OCI-LY1 (cell line): ENCODE data around the gene GSE1.

Source experiments
- H2AFZ ChIP-seq: fragments of 200-600 bp; sonication (generic), shearing (Covaris generic); 2 replicates; pipeline ENCODE4 v1.6.0; 2014; ENCODE audit warnings: antibody characterized with exemption, mild to moderate bottlenecking, low read length
- H3F3A ChIP-seq: fragments of 200-600 bp; sonication (generic), shearing (Covaris generic); 2 replicates; pipeline ENCODE4 v1.6.0; 2014; ENCODE audit warnings: mild to moderate bottlenecking, antibody characterized with exemption, low read length, moderate library complexity; ENCODE audit not compliant: insufficient read depth
- H3K27ac ChIP-seq: fragments of 200-600 bp; sonication (generic); 2 replicates; pipeline ENCODE4 v1.5.1; 2014; ENCODE audit warnings: low read length, mixed run types, mild to moderate bottlenecking, low read depth; ENCODE audit not compliant: poor library complexity, severe bottlenecking
- H3K27me3 ChIP-seq: fragments of 200-600 bp; sonication (generic); 2 replicates; pipeline ENCODE4 v1.6.0; 2014; ENCODE audit warnings: antibody characterized with exemption, mild to moderate bottlenecking, low read length, moderate library complexity; ENCODE audit not compliant: insufficient read depth
- H3K36me3 ChIP-seq: fragments of 200-600 bp; sonication (generic); 2 replicates; pipeline ENCODE4 v1.6.1; 2014; ENCODE audit warnings: mild to moderate bottlenecking, antibody characterized with exemption, low read length, moderate library complexity, mixed read lengths; ENCODE audit not compliant: insufficient read depth
- H3K4me1 ChIP-seq: fragments of 200-600 bp; sonication (generic); 2 replicates; pipeline ENCODE4 v1.5.1; 2014; ENCODE audit warnings: mild to moderate bottlenecking, low read length, moderate library complexity; ENCODE audit not compliant: insufficient read depth, severe bottlenecking
- H3K4me2 ChIP-seq: fragments of 200-600 bp; sonication (generic), shearing (Covaris generic); 2 replicates; pipeline ENCODE4 v1.6.1; 2014; ENCODE audit warnings: low read length
- H3K4me3 ChIP-seq: fragments of 200-600 bp; sonication (generic); 2 replicates; pipeline ENCODE4 v1.5.1; 2014; ENCODE audit warnings: low read length, low read depth, mild to moderate bottlenecking, mixed read lengths; ENCODE audit not compliant: poor library complexity, severe bottlenecking
- H3K79me2 ChIP-seq: fragments of 200-600 bp; shearing (Covaris generic); 2 replicates; pipeline ENCODE4 v1.6.1; 2016; ENCODE audit warnings: mixed run types, low read length, mixed read lengths; ENCODE audit not compliant: insufficient read depth
- H3K9ac ChIP-seq: fragments of 200-600 bp; sonication (generic), shearing (Covaris generic); 2 replicates; pipeline ENCODE4 v1.6.1; 2014; ENCODE audit warnings: mild to moderate bottlenecking, low read length, mixed read lengths
- H3K9me2 ChIP-seq: fragments of 200-600 bp; sonication (generic), shearing (Covaris generic); 2 replicates; pipeline ENCODE4 v1.6.1; 2014; ENCODE audit warnings: low read depth, mild to moderate bottlenecking, low read length, mixed read lengths
- H3K9me3 ChIP-seq: fragments of 200-600 bp; shearing (Covaris generic); 2 replicates; pipeline ENCODE4 v1.6.1; 2014; ENCODE audit warnings: low read length, mixed read lengths
- H4K20me1 ChIP-seq: fragments of 200-600 bp; sonication (generic), shearing (Covaris generic); 2 replicates; pipeline ENCODE4 v1.6.0; 2016; ENCODE audit warnings: mild to moderate bottlenecking, low read length; ENCODE audit not compliant: insufficient read depth
- CTCF ChIP-seq: fragments of 200-600 bp; sonication (generic), shearing (Covaris generic); IDR thresholded peaks from 2 replicates; pipeline ENCODE4 v1.5.1; 2017; ENCODE audit warnings: mild to moderate bottlenecking, antibody characterized with exemption, low read length, moderate library complexity, mixed read lengths
- EZH2 ChIP-seq: fragments of 200-600 bp; sonication (generic), shearing (Covaris generic); IDR thresholded peaks from 2 replicates; pipeline ENCODE4 v1.8.0; 2017; ENCODE audit warnings: borderline replicate concordance, mixed run types, mild to moderate bottlenecking, antibody characterized with exemption, low read length, moderate library complexity, mixed read lengths

Gene GSE1

GRCh38 chr16:85656351-85657266 is 43.5 kb downstream of the GSE1 start:
- Histone ChIP-seq H2AFZ (no peak overlapping the region), H3F3A (no peaks in the 10 kb centered on the region), H3K4me3 (no peak overlapping the region), H3K27ac (no peak overlapping the region), H4K20me1 (no peaks in the 10 kb centered on the region), H3K36me3 (peaks cover 85% of the 10 kb centered on the region), H3K9me2 (no peaks in the 10 kb centered on the region), H3K4me2 (no peak overlapping the region), H3K27me3 (no peaks in the 10 kb centered on the region), H3K9me3 (no peaks in the 10 kb centered on the region), H3K9ac (no peak overlapping the region), H3K79me2 (no peaks in the 10 kb centered on the region), H3K4me1 (peaks cover 4% of the 10 kb centered on the region)
- no peak for TF ChIP-seq EZH2
- no peak for TF ChIP-seq CTCF

DNA sequence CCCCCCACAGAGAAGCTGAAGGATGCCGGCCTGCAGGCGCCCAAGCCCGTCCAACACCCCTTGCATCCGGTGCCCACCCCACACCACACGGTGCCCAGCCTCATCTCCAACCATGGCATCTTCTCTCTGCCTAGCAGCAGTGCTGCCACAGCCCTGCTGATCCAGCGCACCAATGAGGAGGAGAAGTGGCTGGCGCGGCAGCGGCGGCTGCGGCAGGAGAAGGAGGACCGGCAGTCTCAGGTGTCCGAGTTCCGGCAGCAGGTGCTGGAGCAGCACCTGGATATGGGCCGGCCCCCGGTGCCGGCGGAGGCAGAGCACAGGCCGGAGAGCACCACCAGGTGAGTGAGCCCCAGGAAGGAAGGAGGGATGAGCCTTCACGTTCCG is 44.1 kb downstream of the GSE1 start:
- Histone ChIP-seq H3K27ac (no peak overlapping the region), H3K4me1 (no peaks in the 10 kb centered on the region), H3K27me3 (no peaks in the 10 kb centered on the region), H3K4me2 (no peak overlapping the region), H3K9ac (no peak overlapping the region), H3K79me2 (no peaks in the 10 kb centered on the region), H3K9me3 (no peaks in the 10 kb centered on the region), H4K20me1 (no peaks in the 10 kb centered on the region), H3K9me2 (no peaks in the 10 kb centered on the region), H3K4me3 (no peak overlapping the region), H2AFZ (no peak overlapping the region), H3K36me3 (peaks cover 85% of the 10 kb centered on the region), H3F3A (no peaks in the 10 kb centered on the region)
- TF ChIP-seq EZH2 (no peak), CTCF (no peak)

DNA sequence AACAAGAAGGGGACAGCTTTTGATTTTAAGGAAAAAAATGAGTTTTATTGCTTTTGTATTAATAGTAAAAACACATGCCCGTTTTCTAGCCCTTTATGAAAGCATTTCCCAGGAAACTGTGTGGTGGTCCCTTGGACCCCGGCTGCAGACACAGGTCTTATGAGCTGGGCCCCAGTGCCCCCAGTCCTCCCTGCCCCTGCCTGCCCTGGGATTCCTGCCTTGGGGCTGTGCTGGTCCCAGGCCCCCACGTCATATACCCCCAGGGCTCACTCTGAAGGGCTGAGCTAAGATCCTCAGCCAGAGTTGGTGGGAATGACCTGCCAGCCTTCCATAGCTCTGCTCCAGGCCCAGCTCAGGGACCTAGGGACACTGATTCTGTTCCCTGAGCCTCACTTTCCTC is 44.9 kb downstream of the GSE1 start:
- Histone ChIP-seq H3K27ac (no peak overlapping the region), H3K9me2 (no peaks in the 10 kb centered on the region), H3K79me2 (no peaks in the 10 kb centered on the region), H3F3A (no peaks in the 10 kb centered on the region), H2AFZ (no peak overlapping the region), H3K36me3 (peaks cover 89% of the 10 kb centered on the region), H3K9ac (no peak overlapping the region), H3K4me3 (no peak overlapping the region), H3K9me3 (no peaks in the 10 kb centered on the region), H3K4me1 (no peaks in the 10 kb centered on the region), H3K27me3 (no peaks in the 10 kb centered on the region), H4K20me1 (no peaks in the 10 kb centered on the region), H3K4me2 (no peak overlapping the region)
- TF ChIP-seq EZH2 (no peak), CTCF (no peak)
